ENCODE results near the gene KTN1.

The KTN1 gene

DNA sequence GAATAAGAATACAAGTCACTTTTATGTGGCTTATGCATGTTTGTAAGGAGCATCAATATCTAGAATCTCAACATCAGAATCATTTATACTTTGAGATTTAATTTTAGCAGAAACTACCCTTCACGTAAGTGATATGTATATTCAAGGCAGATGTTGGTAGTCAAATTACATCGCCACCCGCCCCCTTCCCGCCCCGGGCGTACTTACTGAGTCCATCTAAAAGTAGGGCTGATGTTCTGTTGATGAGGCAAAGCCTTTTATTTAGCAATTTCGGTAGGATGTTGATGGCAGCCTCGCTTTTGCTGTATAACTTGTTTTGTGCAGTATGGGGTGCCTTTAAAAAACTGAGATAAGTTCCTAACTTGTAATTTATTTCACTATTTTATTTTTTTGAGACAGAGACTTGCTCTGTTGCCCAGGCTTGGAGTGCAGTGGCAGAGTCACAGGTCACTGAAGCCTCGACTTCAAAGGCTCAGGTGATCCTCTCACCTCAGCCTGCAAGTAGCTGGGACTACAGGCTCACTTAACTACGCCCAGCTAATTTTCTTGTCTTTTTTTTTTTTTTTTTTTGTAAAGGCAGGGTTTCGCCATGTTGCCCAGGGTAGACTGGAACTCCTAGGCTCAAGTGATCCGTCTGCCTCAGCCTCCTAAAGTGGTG lies 30.8 kb downstream of the KTN1 start:
- no peak for DNase-seq

DNA sequence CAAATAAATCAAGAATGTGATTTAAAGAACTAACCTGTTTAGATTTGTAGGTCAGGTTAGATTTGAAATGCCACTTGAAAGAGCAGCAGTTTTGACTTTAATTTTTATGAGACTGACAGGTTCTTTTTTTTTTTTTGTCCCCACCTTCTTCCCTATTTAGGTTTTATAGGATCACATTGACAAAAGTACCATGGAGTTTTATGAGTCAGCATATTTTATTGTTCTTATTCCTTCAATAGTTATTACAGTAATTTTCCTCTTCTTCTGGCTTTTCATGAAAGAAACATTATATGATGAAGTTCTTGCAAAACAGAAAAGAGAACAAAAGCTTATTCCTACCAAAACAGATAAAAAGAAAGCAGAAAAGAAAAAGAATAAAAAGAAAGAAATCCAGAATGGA lies 31.9 kb downstream of the KTN1 start:
- DNase-seq = no peak

DNA sequence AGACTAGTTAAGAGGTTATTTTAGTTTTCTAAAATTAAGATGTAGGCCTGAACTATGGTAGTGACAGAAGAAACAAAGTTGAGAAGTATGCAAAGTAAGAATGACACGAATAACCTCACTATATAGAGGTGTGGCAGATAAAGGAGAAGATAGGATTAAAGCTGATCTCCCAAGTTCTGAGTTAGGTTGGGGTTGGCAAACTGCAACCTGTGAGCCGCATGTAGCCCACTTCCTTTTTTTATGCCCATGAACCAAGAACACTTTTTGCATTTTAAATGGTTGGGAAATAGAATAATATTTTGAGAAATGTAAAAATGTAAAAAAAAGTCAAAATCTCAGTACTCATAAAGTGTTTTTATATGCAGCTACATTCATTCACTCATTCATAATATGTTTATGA lies 34.3 kb downstream of the KTN1 start:
- DNase-seq = no peak

DNA sequence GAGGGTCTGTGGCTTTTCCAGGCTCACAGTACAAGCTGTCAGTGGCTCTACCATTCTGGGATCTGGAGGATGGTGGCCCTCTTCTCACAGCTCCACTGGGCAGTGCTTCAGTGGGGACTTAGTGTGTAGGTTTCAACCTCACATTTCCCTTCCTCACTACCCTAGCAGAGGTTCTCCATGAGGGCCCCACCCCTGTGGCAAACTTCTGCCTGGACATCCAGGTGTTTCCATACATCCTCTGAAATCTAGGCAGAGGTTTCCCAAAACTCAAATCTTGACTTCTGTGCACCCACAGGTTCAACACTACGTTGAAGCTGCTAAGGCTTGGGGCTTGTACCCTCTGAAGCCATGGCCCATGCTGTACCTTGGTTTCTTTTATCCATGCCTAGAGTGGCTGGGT lies 40.3 kb downstream of the KTN1 start:
- no peak for DNase-seq

DNA sequence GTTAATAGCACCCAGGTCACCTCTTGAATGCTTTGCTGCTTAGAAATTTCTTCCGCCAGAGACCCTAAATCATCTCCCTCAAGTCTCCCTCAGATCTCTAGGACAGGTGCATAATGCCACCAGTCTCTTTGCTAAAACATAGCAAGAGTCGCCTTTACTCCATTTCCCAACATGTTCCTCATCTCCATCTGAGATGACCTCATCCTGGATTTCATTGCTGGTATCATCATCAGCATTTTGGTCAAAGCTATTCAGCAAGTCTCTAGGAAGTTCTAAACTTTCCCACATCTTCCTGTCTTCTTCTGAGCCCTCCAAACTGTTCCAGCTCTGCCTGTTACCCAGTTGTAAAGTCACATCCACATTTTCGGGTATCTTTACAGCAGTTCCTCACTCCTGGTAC lies 41.0 kb downstream of the KTN1 start:
- DNase-seq = no peak

DNA sequence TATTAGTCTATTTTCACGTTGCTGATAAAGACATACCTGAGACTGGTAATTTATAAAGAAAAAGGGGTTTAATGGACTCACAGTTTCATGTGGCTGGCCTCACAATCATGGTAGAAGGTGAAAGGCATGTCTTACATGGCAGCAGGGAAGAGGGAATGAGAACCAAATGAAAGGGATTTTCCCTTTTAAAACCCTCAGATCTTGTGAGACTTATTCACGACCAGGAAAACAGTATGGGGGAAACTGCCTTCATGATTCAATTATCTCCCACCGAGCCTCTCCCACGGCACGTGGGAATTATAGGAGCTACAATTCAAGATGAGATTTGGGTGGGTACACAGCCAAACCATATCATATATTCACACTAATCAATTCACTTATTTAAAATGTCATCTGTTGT lies 41.4 kb downstream of the KTN1 start:
- no peak for DNase-seq

DNA sequence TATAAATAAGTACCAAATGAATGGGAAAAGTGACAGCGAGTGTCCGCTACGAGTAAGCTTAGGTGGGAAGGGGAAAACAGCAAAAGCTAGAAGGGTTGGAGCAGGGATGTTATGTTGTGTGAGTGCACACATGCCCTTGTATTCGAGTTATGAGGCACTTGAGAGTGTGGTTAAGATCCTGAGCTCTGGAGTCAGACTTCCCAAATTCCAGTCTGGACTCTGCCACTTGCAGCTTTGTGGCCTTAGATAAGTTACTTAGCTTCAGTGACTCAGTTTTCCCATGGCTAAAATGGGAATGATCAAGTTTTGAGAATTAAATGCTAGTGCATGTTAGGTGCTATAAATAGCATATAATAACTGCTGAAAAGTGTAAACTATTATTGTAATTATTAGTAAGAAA lies 44.9 kb downstream of the KTN1 start:
- DNase-seq = no peak

DNA sequence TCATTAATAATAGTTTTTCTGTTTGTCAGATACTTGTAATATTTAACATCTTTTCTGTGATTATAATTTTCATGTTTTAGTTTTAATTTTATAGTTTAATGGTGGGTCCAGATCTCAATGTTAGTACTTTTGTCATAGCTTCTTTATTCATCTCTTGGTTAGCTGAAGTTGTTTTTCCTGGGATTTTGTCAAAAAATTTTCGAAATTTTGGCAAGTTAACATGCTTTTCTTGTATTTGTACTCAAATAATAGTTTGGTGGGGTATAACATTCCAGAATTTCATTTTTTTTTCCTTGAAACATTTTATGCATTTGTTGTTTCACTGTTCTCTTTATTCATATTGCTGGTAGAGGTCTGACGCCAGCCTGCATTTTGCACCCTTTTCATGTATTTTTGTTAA lies 45.5 kb downstream of the KTN1 start:
- no peak for DNase-seq

DNA sequence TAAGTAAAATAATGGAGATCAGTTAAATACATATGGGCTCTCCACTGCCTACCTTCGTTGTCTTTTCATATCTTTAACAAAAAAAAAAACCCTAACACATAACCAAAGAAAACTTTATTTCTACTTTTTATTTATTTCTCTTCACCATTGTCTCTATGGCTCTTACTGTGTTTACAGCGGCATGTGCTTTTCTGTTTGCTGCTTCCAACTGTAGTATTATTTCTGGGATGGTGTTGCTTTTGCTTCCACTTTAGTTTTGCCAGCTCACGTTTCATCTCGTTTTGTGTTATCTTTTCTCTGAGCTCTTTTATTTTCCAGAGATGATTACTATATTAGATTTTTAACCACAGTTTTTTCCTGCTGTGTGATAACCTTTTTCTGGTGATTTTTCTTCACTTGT lies 46.1 kb downstream of the KTN1 start:
- DNase-seq = no peak

DNA sequence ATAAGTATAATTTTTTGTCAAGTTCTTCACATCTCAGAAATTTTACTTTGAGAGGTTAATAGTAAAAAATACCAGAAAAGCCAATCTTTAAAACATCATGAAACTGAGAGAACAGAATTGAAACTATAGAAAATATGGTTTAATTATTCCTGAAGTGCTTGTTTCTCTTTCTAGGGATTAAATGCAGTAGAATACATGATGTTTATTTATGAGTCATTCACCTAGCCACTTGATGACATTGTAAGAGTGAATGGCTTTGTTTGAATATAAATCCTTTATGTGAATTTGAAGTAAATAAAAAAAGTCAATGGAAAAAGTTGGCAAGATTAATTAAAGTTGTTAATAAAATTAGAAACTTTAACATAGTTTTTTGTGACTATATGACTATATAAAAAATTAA lies 48.4 kb downstream of the KTN1 start:
- no peak for DNase-seq

DNA sequence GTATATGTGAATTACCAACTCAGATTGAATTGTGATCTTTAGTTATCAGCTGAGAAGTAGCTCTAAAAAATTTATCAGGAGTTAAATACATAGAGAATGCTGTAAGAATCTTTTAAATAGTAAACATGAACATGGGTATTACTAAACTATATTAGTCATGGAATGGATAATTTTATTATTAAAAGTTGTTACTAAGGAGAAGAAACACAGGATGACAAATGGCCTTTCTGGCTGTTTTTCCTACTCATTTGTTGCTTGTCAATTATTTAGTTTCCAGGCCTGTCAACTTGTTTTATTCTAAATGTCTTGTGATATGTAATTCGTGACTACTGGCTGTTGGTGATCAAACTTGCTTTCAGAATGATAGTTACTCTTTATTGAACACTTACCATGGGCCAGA lies 58.7 kb downstream of the KTN1 start:
- no peak for DNase-seq

DNA sequence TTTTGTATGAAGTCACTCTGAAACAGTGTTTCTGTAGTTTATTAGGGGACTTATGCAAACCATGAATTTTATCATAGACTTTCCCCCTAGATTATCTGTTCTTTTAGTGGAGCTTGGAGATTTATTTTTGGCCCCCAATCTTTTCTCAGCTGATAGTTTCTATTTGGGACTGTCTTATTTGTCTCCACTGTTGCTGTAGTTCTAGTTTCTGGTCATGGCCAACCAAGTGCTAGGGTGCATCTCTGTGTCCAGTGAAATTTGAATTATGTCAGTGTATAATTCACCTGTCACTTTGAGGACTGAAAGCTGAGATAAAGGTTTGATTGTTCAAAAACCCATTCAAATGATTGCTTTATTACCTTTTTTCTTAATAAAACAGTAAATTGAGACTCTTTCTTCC lies 61.3 kb downstream of the KTN1 start:
- DNase-seq = no peak

DNA sequence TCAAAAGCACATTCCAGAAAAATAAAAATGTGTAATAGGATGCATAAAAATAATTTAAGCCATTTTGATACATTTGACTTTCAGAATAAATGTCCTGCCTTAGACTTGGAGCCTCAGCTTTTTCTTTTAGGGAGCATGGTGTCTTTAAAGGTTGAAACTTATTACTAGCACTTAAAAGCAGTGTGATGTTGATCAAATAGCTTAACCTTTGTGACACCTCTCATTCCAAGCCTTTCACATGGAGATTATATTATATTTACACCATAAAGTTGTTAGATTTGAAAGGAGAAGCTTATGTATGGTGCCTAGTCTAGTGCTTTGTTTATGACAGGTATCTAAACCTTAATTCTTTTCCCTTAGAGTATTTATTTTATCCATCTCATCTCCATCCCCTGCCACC lies 61.9 kb downstream of the KTN1 start:
- DNase-seq = no peak

DNA sequence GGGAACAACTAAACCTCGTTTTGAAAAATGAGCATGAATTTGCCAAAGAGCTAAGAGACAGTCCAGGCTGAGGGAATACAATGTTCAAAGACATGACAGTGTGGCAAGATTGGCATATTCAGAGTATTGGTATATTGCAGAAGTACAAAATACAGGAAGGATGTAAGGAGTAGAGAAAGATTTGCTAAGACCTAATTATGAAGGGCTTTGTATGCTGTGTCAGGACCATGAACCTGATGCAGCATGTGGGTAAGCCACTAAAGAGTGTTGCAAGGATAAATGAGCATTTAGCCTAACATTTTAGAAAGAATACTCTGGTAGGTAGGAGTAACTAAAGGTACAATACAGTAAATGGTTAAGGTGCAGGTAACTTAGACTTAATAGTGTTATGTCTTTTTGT lies 65.1 kb downstream of the KTN1 start:
- no peak for DNase-seq

DNA sequence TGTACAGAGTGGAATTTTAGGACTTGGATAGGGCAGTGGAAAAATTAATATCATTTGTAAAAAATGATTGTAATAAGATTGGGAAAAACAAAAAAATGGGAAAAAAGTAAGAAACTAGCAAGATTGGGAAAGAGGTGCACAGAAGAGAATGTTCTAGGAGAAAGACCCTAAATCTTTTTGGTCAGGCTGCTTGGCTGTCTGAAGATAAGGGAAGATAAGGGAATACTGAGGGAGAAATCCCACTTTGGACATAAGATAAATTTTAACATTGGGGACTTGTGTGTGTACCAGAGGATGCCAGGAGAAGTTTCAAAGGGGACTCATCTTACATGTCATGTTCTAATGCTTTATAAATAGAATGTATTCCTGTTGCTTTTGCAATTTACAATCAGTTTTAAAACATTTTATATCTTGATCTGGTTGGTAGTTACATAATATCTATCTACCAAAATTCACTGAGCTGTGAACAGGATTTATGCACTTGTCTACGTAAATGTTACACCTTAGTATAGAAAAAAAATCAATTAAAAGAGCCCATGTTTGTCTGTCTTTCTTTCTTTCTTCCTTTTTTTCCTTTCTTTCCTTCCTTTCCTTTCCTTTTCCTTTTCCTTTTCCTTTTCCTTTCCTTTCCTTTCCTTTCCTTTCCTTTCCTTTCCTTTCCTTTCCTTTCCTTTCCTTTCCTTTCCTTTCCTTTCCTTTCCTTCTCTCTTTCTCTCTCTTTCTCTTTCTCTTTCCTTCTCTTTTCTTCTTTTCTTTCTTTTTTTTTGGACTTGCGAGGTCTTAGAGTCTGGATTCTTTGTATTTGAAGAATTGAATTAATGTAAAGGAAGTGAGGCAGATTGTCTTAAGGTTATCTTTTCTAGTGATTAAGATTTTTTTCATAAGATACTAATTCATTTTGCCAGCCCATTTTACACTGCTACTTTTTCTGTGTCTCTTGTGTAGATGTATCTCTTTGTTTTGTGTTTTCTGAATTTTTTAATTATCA lies 66.1 kb downstream of the KTN1 start:
- no peak for DNase-seq

DNA sequence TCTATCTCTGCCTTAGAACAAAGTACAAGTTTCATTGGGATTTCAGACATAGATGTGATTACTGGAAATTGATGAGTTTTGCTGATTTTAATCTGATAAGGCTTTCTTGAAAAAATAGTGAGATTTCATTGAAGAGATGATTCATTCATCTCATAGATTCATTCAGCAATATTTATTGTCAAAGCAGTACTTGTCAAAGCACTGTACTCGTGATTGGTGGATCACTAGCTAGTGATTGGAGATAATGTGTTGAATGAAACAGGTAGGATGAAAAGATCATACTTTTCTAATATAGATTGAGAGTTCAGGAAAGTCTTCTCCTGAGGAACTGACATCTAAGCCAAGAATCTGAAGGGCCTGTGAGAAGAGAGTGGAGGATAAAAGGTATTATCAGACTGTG lies 71.0 kb downstream of the KTN1 start:
- DNase-seq = no peak

DNA sequence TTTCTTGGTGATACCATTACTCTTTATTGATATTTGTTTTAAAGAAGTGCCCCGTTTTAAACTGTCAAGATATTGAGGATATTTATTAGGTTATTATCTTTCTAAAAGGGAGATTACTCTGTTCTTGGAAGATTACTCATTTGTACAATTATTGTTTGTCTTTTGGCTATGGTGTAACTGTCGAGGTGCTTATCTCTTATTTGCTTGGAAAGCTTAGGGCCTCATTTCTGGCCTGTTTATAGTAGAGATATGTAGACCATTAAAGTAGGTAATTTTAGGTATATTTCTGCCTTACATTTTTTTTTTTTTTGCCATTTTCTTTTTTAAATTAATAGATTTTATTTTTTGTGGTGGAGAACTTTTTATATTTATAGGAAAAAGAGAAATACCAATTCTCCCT lies 74.2 kb downstream of the KTN1 start:
- no peak for DNase-seq

DNA sequence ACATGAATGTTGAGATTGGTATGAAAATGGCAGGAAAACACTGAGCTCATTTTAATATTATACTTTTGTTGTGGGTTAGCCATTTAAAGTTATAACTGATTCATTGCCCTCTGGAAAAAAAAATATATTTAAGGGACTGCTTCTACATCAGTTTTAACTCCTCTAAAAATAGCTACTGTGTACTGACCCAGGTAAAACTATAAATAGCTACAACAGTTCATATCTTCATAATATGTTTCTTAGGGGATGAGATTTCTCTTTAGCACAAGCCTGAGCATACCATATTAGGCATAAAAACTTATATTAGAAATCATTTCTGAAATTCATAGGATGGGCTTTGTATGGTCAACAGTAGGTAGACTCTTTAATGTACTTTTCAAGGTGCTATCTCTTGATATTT lies 81.0 kb downstream of the KTN1 start:
- no peak for DNase-seq

DNA sequence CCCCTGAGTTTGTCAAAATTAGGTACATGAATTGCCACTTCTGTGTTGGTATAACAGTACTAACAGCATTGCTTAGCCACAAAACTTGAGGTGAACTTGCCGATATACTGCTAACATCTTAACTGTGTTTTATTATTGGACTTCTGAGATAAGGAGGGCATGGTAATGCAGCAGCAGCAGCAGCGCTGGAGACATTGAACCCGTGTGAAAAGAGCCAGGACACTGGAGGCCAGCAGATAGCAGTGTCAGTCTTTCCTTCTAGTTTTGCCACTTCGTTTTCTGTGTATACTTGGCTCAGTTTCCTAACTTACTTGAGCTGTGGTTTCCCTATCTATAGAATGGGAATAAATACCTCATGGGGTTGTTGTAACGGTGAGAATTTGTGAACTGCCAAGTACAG lies 82.7 kb downstream of the KTN1 start:
- no peak for DNase-seq

DNA sequence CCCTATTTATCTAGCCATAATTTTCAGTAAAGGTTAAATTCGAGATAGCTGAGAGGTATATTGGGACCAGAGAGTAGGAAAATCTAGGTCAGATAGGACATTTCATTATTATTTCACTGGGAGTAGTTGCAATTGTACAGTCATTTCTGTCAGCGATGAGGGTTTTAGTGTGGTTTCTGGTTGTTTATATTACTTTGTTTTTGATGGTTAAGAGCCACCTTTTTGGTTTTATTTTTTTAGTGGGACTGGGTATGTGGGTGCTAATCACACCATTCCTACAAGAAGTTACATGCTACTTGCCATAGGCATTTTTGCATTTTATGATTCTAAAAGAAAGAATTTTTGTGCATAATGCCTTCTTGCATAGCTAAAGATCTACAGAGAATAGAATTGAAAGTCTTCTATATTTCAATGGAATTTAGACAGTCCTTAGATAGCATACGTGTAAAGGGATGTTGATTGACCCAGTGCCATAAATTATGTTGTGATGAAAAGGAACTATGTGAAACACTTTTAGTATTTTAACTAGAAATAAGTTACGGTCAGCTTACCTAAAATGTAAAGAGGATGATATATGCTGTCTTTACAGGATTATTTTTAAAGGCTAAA lies 85.2 kb downstream of the KTN1 start:
- DNase-seq = no peak

DNA sequence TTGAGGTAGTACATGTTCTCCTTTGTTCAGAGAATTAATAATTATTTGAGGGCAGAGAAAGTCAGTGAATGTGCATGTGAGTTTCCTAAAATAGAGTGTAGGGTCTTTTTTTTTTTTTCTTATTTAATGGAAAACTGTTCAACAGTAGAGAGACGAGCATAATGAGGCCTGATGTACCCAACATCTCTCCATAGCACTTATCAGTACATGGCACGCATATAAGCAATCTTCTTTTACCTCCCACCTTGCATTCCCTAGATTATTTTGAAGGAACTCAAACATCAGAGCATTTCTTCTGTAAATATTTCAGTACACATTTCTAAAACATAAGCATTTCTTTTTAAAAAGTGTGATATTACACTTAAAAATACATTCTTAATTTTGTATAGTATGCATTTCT lies 87.8 kb downstream of the KTN1 start:
- DNase-seq = no peak

DNA sequence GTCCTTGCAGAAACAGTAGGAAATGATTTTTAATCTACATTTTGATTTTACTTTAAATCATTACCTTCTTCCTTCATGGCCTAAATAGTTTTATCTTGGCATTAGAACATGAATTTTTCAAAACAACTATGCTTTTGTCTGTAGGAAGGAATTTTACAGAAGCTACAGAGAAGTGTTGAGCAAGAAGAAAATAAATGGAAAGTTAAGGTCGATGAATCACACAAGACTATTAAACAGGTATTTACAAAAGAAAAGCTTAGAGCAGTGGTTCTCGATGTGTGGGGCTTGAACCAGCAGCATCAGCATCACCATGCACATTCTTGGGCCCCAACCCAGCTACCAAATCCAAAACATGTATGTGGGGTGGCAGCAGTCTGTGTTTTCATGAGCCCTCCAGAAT lies 91.6 kb downstream of the KTN1 start:
- DNase-seq = no peak

DNA sequence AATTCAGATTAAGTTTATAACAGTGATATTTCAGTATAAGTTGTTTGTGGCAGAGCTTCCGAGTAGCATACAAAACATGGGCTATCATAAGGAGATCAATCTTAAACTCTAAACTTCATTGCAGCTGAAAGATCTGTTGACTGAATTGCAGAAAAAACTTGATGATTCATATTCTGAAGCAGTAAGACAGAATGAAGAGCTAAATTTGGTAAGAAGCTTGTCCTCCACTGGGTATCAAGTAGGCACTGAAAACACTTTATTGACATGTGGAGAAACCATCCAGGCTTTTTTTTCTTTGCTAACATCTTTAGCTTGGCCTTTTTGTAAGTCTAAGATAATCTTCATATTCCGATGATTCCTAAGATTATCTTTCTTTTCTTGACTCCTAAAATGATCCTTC lies 93.0 kb downstream of the KTN1 start:
- no peak for DNase-seq

DNA sequence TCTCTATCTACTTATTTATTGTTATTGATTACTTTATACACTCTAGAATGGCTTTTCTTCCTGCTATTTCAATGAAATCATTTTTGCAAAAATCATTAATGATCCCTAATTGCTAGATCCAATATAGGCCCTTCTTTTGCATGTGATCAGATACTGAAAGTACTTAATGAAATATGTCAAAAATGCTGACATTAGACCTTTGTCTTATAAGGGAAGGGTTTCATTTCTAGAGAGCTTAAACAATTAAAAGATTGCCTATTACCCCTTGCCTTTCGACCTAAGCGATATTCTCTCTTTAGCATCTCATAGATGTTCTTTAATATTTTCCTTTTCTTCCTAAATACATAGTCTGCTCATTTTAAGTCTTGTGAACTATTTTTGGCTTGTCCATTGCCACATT lies 101.1 kb downstream of the KTN1 start:
- DNase-seq = no peak

All from activated T-cell treated with anti-CD3 and anti-CD28 coated beads, Interleukin-2, amount 50 U/mL, for 1 hour (primary cell).